Natural killer cell (primary cell): ENCODE measurements around the gene FLVCR2. TPM values are rescaled to one million over a fixed set of nuclear protein-coding genes. Genes with fewer than 3 reads are reported as not detected.

ENCODE experiments used
- ATAC-seq, 3 donors: fragments of 150-1000 bp in 2 of 3; fragments of 200-7000 bp in 1 of 3; cut with Tn5 transposase; 1 replicate in 1 of 3; 2 replicates in 2 of 3; pipeline ENCODE4 v1.10.0; 2021; ENCODE audit warnings: mild to moderate bottlenecking in 2 of 3, moderate library complexity in 2 of 3
- DNase-seq, 2 donors: peaks; one replicate each; pipeline versions ENCODE4 v3.0.0 to v3.0.0-alpha.2; 2013 to 2021; ENCODE audit warnings: mixed read lengths in 1 of 2
- H3K27ac ChIP-seq: one replicate; pipeline ENCODE4 v1.5.1; 2013; ENCODE audit warnings: mild to moderate bottlenecking, low read length
- H3K27me3 ChIP-seq: one replicate; pipeline ENCODE4 v1.6.1; 2013; ENCODE audit warnings: low read length; ENCODE audit not compliant: control insufficient read depth, insufficient read depth
- H3K36me3 ChIP-seq: one replicate; pipeline ENCODE4 v1.6.1; 2013; ENCODE audit warnings: low read length; ENCODE audit not compliant: control insufficient read depth, insufficient read depth
- H3K4me1 ChIP-seq: one replicate; pipeline ENCODE4 v1.6.1; 2013; ENCODE audit warnings: low read length; ENCODE audit not compliant: control insufficient read depth, insufficient read depth
- H3K4me3 ChIP-seq: one replicate; pipeline ENCODE4 v1.5.1; 2013; ENCODE audit warnings: low read length
- H3K9me3 ChIP-seq: one replicate; pipeline ENCODE4 v1.6.1; 2013; ENCODE audit warnings: low read length; ENCODE audit not compliant: control insufficient read depth, insufficient read depth
- H3K27ac Mint-ChIP-seq, 2 donors: one replicate each; pipeline ENCODE4 v1.8.0; 2022; ENCODE audit warnings: mild to moderate bottlenecking in 2 of 2, mixed read lengths in 2 of 2, moderate library complexity in 1 of 2
- H3K27me3 Mint-ChIP-seq, 2 donors: one replicate each; pipeline ENCODE4 v1.8.0; 2022; ENCODE audit warnings: low read depth in 2 of 2, mixed read lengths in 2 of 2
- H3K36me3 Mint-ChIP-seq: one replicate; pipeline ENCODE4 v1.8.0; 2022; ENCODE audit warnings: mixed read lengths
- H3K4me1 Mint-ChIP-seq, 2 donors: one replicate each; pipeline ENCODE4 v1.8.0; 2022; ENCODE audit warnings: mixed read lengths in 2 of 2
- H3K4me3 Mint-ChIP-seq: one replicate; pipeline ENCODE4 v1.8.0; 2022; ENCODE audit warnings: mild to moderate bottlenecking, moderate library complexity, mixed read lengths
- H3K9me3 Mint-ChIP-seq, 2 donors: one replicate each; pipeline ENCODE4 v1.8.0; 2022; ENCODE audit warnings: mixed read lengths in 2 of 2
- WGBS: methylation state at CpG from one replicate; pipeline ENCODE4 v1.1.7; 2013; ENCODE audit warnings: missing lambda C conversion rate; ENCODE audit not compliant: insufficient coverage; 5-methylcytosine and 5-hydroxymethylcytosine counted together
- intact Hi-C: fragments of 100-400 bp; cut with micrococcal nuclease; formaldehyde crosslinking; loops from one replicate; pipeline ENCODE4 v1.14.2; 2022
- total RNA-seq, 4 donors: library from RNA; stranded (reverse); fragments of 120-200 nt in 1 of 4; gene quantifications; one replicate each; pipeline versions ENCODE4 v1.2.3 to v1.2.4, GENCODE V29; 2013 to 2022
- TF ChIP-seq, protein P1 (sequence below): fragments of 200-600 bp; IDR thresholded peaks from one replicate; pipeline ENCODE4 v1.8.0; 2022; ENCODE audit warnings: antibody characterized with exemption

Gene FLVCR2
- total RNA-seq, 3 donors from 2014 or later (not counting 1 experiment from before 2014, with no cell fraction given): 1.4 to 4.8 (median 2.1) TPM

DNA sequence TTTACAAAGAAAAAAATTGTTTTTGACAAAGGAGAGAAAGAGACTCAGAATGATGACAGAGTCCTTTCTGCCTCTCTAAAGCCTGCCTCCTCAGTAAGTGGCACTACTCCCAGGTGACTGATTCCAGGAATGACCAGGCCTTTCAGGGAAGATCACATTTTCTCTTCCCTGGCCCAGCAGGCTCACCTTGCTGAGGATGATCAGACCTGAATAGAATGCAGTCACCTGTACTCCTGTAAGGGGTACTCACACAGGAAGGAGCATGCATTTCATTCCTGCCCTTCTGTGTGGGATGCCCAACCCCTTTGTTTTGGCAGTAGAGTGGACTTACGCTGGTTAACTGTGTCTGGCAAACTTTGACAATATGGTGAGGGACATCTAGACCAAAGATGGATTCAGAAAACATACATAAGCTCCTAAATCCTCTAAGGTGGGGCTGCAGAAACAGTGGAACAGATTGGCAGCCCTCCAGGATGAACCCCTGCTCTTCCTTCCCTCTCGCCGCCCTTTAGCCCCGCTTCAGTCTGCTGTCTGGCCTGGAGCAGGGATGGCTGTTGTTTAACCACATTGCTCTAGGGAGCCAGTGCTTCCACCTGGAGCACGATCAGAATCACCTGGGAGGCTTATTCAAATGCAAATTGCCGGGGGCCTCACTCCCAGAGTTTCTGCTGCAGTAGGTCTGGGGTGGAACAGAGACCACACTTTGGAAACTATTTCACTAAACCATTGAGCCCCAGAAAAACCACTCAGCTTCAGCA lies 52.5 kb downstream of the FLVCR2 start:
- H3K4me3 Mint-ChIP-seq: no peak overlapping the region
- no peaks in the 10 kb centered on the region for H3K9me3 Mint-ChIP-seq
- Histone ChIP-seq H3K27ac (no peak overlapping the region), H3K9me3 (no peaks in the 10 kb centered on the region), H3K4me1 (no peaks in the 10 kb centered on the region), H3K4me3 (no peak overlapping the region), H3K36me3 (no peaks in the 10 kb centered on the region), H3K27me3 (no peaks in the 10 kb centered on the region)
- ATAC-seq (no peak), DNase-seq (no peak)
- TF ChIP-seq, protein P1, sequence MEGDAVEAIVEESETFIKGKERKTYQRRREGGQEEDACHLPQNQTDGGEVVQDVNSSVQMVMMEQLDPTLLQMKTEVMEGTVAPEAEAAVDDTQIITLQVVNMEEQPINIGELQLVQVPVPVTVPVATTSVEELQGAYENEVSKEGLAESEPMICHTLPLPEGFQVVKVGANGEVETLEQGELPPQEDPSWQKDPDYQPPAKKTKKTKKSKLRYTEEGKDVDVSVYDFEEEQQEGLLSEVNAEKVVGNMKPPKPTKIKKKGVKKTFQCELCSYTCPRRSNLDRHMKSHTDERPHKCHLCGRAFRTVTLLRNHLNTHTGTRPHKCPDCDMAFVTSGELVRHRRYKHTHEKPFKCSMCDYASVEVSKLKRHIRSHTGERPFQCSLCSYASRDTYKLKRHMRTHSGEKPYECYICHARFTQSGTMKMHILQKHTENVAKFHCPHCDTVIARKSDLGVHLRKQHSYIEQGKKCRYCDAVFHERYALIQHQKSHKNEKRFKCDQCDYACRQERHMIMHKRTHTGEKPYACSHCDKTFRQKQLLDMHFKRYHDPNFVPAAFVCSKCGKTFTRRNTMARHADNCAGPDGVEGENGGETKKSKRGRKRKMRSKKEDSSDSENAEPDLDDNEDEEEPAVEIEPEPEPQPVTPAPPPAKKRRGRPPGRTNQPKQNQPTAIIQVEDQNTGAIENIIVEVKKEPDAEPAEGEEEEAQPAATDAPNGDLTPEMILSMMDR: no peak
- H3K4me1 Mint-ChIP-seq: no peaks in the 10 kb centered on the region
- intact Hi-C loops: no loop called here
- H3K27ac Mint-ChIP-seq: no peak overlapping the region
- no peaks in the 10 kb centered on the region for H3K36me3 Mint-ChIP-seq
- WGBS: 88% methylated on average over 6 of the region's 6 CpGs
- no peaks in the 10 kb centered on the region for H3K27me3 Mint-ChIP-seq

DNA sequence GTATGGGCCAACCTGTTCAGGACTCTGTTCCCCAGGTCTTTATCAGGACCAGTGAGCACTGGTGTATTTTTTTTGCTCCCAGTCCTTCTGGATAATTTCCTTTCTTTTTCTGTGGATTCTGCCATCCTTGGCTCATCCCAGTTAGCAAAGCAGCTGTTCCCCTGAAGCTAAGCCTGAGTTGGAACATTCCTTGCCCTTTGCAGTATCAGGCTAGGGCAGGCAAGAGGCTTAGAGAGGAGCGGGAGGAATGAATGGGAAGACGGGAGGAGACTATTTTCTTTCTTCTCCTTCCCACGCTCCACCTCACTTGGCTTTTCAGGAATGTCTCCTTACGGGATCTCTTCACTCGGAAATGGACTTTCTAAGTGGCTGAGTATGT lies 53.0 kb downstream of the FLVCR2 start:
- 83% methylated on average over 3 of the region's 5 CpGs for WGBS
- no peaks in the 10 kb centered on the region for H3K27me3 Mint-ChIP-seq
- H3K27ac ChIP-seq: no peak overlapping the region
- H3K36me3 ChIP-seq: no peaks in the 10 kb centered on the region
- H3K9me3 Mint-ChIP-seq: no peaks in the 10 kb centered on the region
- intact Hi-C loops: no loop called here
- no peak for DNase-seq
- no peaks in the 10 kb centered on the region for H3K9me3 ChIP-seq
- no peak overlapping the region for H3K4me3 ChIP-seq
- H3K4me3 Mint-ChIP-seq: no peak overlapping the region
- no peaks in the 10 kb centered on the region for H3K27me3 ChIP-seq
- H3K27ac Mint-ChIP-seq: no peak overlapping the region
- no peaks in the 10 kb centered on the region for H3K4me1 Mint-ChIP-seq
- TF ChIP-seq, protein P1: no peak
- H3K36me3 Mint-ChIP-seq: no peaks in the 10 kb centered on the region
- H3K4me1 ChIP-seq: no peaks in the 10 kb centered on the region
- no peak for ATAC-seq

DNA sequence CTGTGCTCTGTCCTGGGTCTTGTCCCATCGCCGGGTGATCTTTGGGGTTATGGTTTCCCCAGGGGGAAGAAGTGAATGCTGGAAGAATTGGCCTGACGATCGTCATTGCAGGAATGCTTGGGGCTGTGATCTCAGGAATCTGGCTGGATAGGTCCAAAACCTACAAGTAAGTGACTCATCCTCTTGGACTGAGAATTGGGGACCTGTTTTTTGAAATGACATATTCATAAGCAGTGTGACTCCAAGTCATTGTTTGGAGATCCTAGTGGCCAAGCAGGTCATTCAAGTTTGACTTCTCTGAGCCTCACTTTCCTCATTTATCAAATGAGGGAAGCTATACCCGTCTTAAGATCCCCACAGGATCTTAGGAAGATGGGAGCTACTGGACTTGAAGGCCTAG lies 56.4 kb downstream of the FLVCR2 start:
- Mint-ChIP-seq H3K9me3 (no peaks in the 10 kb centered on the region), H3K4me3 (no peak overlapping the region), H3K27ac (no peak overlapping the region), H3K27me3 (no peaks in the 10 kb centered on the region), H3K36me3 (no peaks in the 10 kb centered on the region), H3K4me1 (no peaks in the 10 kb centered on the region)
- Histone ChIP-seq H3K9me3 (no peaks in the 10 kb centered on the region), H3K36me3 (no peaks in the 10 kb centered on the region), H3K4me1 (no peaks in the 10 kb centered on the region), H3K27me3 (no peaks in the 10 kb centered on the region), H3K4me3 (no peak overlapping the region), H3K27ac (no peak overlapping the region)
- TF ChIP-seq, protein P1: no peak
- intact Hi-C loops: no loop called here
- no peak for ATAC-seq
- DNase-seq: no peak
- WGBS: 94% methylated on average over 5 of the region's 5 CpGs
